Measurements from ENCODE around the gene HCK.
"Not testable (repeated sequence)": the region's sequence is repeated elsewhere in the genome, so short reads cannot be mapped to it uniquely, and the experiment has no call there.

Gene HCK

GRCh38 chr20:32028647-32029372, 23.2 kb upstream of the HCK start:
- TF ChIP-seq, protein P1, sequence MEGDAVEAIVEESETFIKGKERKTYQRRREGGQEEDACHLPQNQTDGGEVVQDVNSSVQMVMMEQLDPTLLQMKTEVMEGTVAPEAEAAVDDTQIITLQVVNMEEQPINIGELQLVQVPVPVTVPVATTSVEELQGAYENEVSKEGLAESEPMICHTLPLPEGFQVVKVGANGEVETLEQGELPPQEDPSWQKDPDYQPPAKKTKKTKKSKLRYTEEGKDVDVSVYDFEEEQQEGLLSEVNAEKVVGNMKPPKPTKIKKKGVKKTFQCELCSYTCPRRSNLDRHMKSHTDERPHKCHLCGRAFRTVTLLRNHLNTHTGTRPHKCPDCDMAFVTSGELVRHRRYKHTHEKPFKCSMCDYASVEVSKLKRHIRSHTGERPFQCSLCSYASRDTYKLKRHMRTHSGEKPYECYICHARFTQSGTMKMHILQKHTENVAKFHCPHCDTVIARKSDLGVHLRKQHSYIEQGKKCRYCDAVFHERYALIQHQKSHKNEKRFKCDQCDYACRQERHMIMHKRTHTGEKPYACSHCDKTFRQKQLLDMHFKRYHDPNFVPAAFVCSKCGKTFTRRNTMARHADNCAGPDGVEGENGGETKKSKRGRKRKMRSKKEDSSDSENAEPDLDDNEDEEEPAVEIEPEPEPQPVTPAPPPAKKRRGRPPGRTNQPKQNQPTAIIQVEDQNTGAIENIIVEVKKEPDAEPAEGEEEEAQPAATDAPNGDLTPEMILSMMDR (conservative IDR thresholded peaks at IDR 0.05; ENCODE audit: control insufficient read depth, insufficient read depth, low read depth, low read length), result no peak
- DNase-seq (ENCODE audit: low read depth), result no peak
- H3K4me3 ChIP-seq (ENCODE audit: control insufficient read depth, low read depth, low read length), result no peak overlapping the region

DNA sequence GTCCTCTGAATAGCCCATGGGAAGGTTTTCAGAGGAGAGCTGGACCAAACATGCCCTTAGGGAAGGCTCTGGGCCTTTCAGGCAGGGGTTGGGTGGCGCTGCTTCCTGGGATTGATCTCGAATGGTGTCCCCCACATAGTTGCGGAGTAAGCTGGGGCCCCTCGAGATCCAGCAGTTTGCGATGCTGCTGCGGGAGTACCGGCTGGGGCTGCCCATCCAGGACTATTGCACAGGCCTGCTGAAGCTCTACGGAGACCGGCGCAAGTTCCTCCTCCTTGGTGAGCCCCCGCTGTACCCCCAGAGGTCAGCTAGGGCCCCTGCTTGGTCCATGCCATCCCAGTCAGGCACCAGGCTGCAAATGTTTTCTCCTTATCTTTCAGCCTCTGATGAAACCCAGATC, 22.5 kb upstream of the HCK start:
- H3K4me3 ChIP-seq (ENCODE audit: control insufficient read depth, low read depth, low read length), result no peak overlapping the region
- DNase-seq (ENCODE audit: low read depth), result no peak
- TF ChIP-seq, protein P1 (conservative IDR thresholded peaks at IDR 0.05; ENCODE audit: control insufficient read depth, insufficient read depth, low read depth, low read length), result no peak

- TF ChIP-seq, protein P1 (conservative IDR thresholded peaks at IDR 0.05; ENCODE audit: control insufficient read depth, insufficient read depth, low read depth, low read length), result peak; percentile 67
- DNase-seq (ENCODE audit: low read depth), result peak; percentile 78
- no peak overlapping the region for H3K4me3 ChIP-seq (ENCODE audit: control insufficient read depth, low read depth, low read length)
Observed at GRCh38 chr20:32031007-32031958, 20.8 kb upstream of the HCK start.

- no peak overlapping the region for H3K4me3 ChIP-seq (ENCODE audit: control insufficient read depth, low read depth, low read length)
- no peak for DNase-seq (ENCODE audit: low read depth)
- TF ChIP-seq, protein P1 (conservative IDR thresholded peaks at IDR 0.05; ENCODE audit: control insufficient read depth, insufficient read depth, low read depth, low read length), result no peak
Observed at GRCh38 chr20:32033316-32033715, 18.7 kb upstream of the HCK start.

DNA sequence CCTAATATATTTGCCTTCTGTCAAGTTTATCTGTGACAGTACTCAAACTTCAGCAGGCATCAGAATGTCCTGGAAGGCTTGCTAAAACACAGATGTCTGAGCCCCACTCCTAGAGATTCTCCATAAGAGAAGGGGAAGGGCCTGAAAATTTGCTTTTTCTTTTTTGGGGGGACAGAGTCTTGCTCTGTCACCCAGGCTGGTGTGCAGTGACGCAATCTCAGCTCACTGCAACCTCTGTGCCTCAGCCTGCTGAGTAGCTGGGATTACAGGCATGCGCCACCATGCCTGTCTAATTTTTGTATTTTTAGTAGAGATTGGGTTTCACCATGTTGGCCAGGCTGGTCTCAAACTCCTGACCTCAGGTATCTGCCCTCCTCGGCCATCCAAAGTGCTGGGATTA, 18.3 kb upstream of the HCK start:
- not testable (repeated sequence) for DNase-seq (ENCODE audit: low read depth); H3K4me3 ChIP-seq (ENCODE audit: control insufficient read depth, low read depth, low read length)

DNA sequence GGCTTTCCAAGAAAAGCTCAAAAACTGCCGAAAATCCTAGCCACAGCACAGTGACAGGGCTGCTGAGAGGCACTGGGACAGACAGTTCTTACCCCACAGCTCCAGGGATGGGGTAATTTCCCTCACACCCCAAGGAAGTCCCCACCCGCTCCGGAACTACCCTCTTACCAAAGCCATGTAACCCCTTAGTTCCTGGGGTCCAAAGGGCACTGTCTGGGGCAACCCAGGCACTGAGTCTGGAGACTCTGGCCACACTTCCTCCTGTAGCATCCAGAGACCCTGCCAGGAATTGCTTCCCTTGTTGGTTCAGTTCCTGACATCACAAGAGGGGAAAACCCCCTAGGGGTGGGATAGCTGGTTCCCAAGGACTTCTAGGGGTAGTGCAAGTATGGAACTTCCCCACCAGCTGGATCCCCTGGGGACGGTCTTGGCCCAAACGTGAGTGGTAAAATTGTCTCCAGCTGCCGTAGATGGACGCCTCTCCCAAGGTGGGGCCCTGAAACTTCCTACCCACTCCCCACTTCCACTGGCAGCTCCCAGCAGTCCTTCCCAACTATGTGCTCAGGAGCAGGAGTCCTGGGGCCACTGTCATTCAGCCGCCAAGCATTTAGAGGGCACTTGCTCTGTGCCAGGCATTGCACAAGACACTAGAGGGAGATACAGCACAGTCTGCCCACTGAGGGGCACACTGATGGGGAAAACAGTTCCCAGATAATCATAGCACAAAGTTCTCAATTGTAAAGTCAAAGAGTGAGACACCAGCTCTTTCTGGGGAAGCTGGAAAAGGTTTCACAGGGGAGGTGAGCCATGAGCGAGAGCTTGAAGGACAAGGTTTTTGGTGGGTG, 17.2 kb upstream of the HCK start:
- no peak overlapping the region for H3K4me3 ChIP-seq (ENCODE audit: control insufficient read depth, low read depth, low read length)
- DNase-seq (ENCODE audit: low read depth), result no peak
- TF ChIP-seq, protein P1 (conservative IDR thresholded peaks at IDR 0.05; ENCODE audit: control insufficient read depth, insufficient read depth, low read depth, low read length), result no peak
